Right atrium auricular region (tissue), 2 donors: ENCODE data around the gene PSORS1C2. TPM values are rescaled to one million over a fixed set of nuclear protein-coding genes. Genes with fewer than 3 reads are reported as not detected.

Source experiments
- DNase-seq: peaks from one replicate; pipeline ENCODE4 v3.0.0-alpha.2; 2019; ENCODE audit warnings: low spot score
- H3K27ac ChIP-seq, 2 donors: fragments of 200-600 bp; sonication (generic); 1 replicate in 1 of 2; 2 replicates in 1 of 2; pipeline ENCODE4 v1.5.1; 2016 to 2019
- H3K27me3 ChIP-seq, 2 donors: fragments of 200-600 bp; sonication (generic); one replicate each; pipeline versions ENCODE4 v1.5.1 to v1.6.0; 2017 to 2019
- H3K36me3 ChIP-seq: fragments of 200-600 bp; sonication (generic); one replicate; pipeline ENCODE4 v1.5.1; 2016
- H3K4me1 ChIP-seq, 2 donors: fragments of 200-600 bp; sonication (generic); one replicate each; pipeline versions ENCODE4 v1.5.1 to v1.6.0; 2017 to 2019
- H3K4me3 ChIP-seq, 2 donors: fragments of 200-600 bp; sonication (generic); 1 replicate in 1 of 2; 2 replicates in 1 of 2; pipeline ENCODE4 v1.5.1; 2017 to 2019; ENCODE audit warnings: mild to moderate bottlenecking in 1 of 2, moderate library complexity in 1 of 2
- H3K9me3 ChIP-seq, 2 donors: fragments of 200-600 bp; sonication (generic); one replicate each; pipeline ENCODE4 v1.5.1; 2019
- CTCF ChIP-seq, 2 donors: fragments of 200-600 bp; sonication (generic); IDR thresholded peaks; one replicate each; pipeline ENCODE4 v1.5.1; 2019; ENCODE audit warnings: antibody characterized with exemption in 2 of 2
- total RNA-seq, 2 donors: library from RNA; depleted of rRNA; stranded (reverse); fragments of >200 nt; gene quantifications; one replicate each; pipeline ENCODE4 v1.1.0, GENCODE V29; 2016

PSORS1C2 gene
- total RNA-seq, 2 donors from 2014 or later = not detected

- DNase-seq = peak; percentile 62
- Histone ChIP-seq H3K4me3 (no peak overlapping the region), H3K4me1 (peaks cover 0 to 29% of the 10 kb centered on the region in 2 donors), H3K27ac (no peak overlapping the region), H3K27me3 (no peaks in the 10 kb centered on the region), H3K36me3 (no peaks in the 10 kb centered on the region), H3K9me3 (no peaks in the 10 kb centered on the region)
- TF ChIP-seq CTCF (IDR thresholded peaks at IDR 0.05) = peak; percentile 81 to 90
Measured at GRCh38 chr6:31128093-31128676, 10.7 kb downstream of the PSORS1C2 start.

- peaks cover 0 to 37% of the 10 kb centered on the region in 2 donors for H3K4me1 ChIP-seq
- TF ChIP-seq CTCF (IDR thresholded peaks at IDR 0.05) = no peak
- no peak overlapping the region for H3K4me3 ChIP-seq
- no peaks in the 10 kb centered on the region for H3K36me3 ChIP-seq
- H3K9me3 ChIP-seq = no peaks in the 10 kb centered on the region
- H3K27ac ChIP-seq = peak overlapping the region; percentile 55 to 83
- no peak for DNase-seq
- H3K27me3 ChIP-seq = no peaks in the 10 kb centered on the region
Measured at GRCh38 chr6:31126396-31127175, 12.3 kb downstream of the PSORS1C2 start.

- no peak for TF ChIP-seq CTCF (IDR thresholded peaks at IDR 0.05)
- Histone ChIP-seq H3K27ac (peak overlapping the region; percentile 55 to 83), H3K9me3 (no peaks in the 10 kb centered on the region), H3K27me3 (no peaks in the 10 kb centered on the region), H3K4me3 (no peak overlapping the region), H3K36me3 (no peaks in the 10 kb centered on the region), H3K4me1 (peaks cover 0 to 37% of the 10 kb centered on the region in 2 donors)
- peak; percentile 60 for DNase-seq
Measured at GRCh38 chr6:31125586-31126363, 13.1 kb downstream of the PSORS1C2 start.

- H3K9me3 ChIP-seq = no peaks in the 10 kb centered on the region
- H3K4me1 ChIP-seq = peaks cover 0 to 37% of the 10 kb centered on the region in 2 donors
- H3K27me3 ChIP-seq = no peaks in the 10 kb centered on the region
- no peaks in the 10 kb centered on the region for H3K36me3 ChIP-seq
- no peak for TF ChIP-seq CTCF (IDR thresholded peaks at IDR 0.05)
- no peak overlapping the region for H3K4me3 ChIP-seq
- peak; percentile 61 for DNase-seq
- peak overlapping the region in 1 of 2 donors; percentile 55 for H3K27ac ChIP-seq
Measured at GRCh38 chr6:31125162-31125561, 13.7 kb downstream of the PSORS1C2 start.

GRCh38 chr6:31122791-31123706 lies 15.8 kb downstream of the PSORS1C2 start:
- DNase-seq = peak; percentile 79
- Histone ChIP-seq H3K4me1 (peaks cover 0 to 37% of the 10 kb centered on the region in 2 donors), H3K27me3 (no peaks in the 10 kb centered on the region), H3K9me3 (no peaks in the 10 kb centered on the region), H3K27ac (peak overlapping the region; percentile 48 to 54), H3K4me3 (no peak overlapping the region), H3K36me3 (no peaks in the 10 kb centered on the region)
- no peak for TF ChIP-seq CTCF (IDR thresholded peaks at IDR 0.05)
